ENCODE results near the gene SLC5A7.

- no peak for TF ChIP-seq EZH2phosphoT487 (conservative IDR thresholded peaks at IDR 0.05; ENCODE audit: low read length)
- no peak for TF ChIP-seq CTCF (IDR thresholded peaks at IDR 0.05; ENCODE audit: insufficient read depth, low read length, poor library complexity, severe bottlenecking)
Measured at GRCh38 chr2:108023776-108024175, 37.5 kb downstream of the SLC5A7 start.
